SK-N-SH (cell line): Measurements from ENCODE around the gene THEM5.

Experiments
- ELF1 ChIP-seq: IDR thresholded peaks from 2 replicates; pipeline ENCODE4 v1.4.0; 2012
- EZH2phosphoT487 ChIP-seq: fragments of 200-600 bp; sonication (generic); IDR thresholded peaks from 2 replicates; pipeline ENCODE4 v1.6.1; 2017; ENCODE audit warnings: low read depth, mixed run types, mild to moderate bottlenecking, antibody characterized with exemption, moderate library complexity, borderline replicate concordance
- FOXJ3 ChIP-seq: sonication (generic); formaldehyde crosslinking; IDR thresholded peaks from 2 replicates; pipeline ENCODE4 v1.5.1; 2020; ENCODE audit warnings: mild to moderate bottlenecking, missing genetic modification reagents
- MEF2A ChIP-seq: IDR thresholded peaks from 2 replicates; pipeline ENCODE4 v1.4.0; 2012; ENCODE audit warnings: low read depth, borderline replicate concordance
- MXI1 ChIP-seq: IDR thresholded peaks from 2 replicates; pipeline ENCODE4 v1.6.1; 2012; ENCODE audit warnings: mild to moderate bottlenecking, low read depth, low read length, improper control_type of control experiment
- PBX3 ChIP-seq: IDR thresholded peaks from 2 replicates; pipeline ENCODE4; 2012
- POLR2AphosphoS5 ChIP-seq: IDR thresholded peaks from 2 replicates; pipeline ENCODE4 v1.6.1; 2012; ENCODE audit warnings: low read depth, low read length
- RAD21 ChIP-seq: IDR thresholded peaks from 2 replicates; pipeline ENCODE4 v1.6.1; 2012; ENCODE audit warnings: mild to moderate bottlenecking, low read length
- RCOR1 ChIP-seq: fragments of 150-350 bp; IDR thresholded peaks from 2 replicates; pipeline ENCODE4 v1.6.1; 2017; ENCODE audit warnings: antibody characterized with exemption, low read length
- SMC3 ChIP-seq: IDR thresholded peaks from 2 replicates; pipeline ENCODE4 v1.6.1; 2012; ENCODE audit warnings: low read depth, low read length, improper control_type of control experiment
- TAF1 ChIP-seq: IDR thresholded peaks from 2 replicates; pipeline ENCODE4 v1.6.1; 2012; ENCODE audit warnings: low read depth, mild to moderate bottlenecking, low read length, moderate library complexity, borderline replicate concordance
- YY1 ChIP-seq: IDR thresholded peaks from 2 replicates; pipeline ENCODE4 v1.4.0; 2012; ENCODE audit warnings: low read depth, mild to moderate bottlenecking
- TF ChIP-seq, protein P1 (sequence below): fragments of 200-600 bp; sonication (generic); IDR thresholded peaks from 2 replicates; pipeline ENCODE4 v1.6.1; 2017; ENCODE audit warnings: antibody characterized with exemption, mild to moderate bottlenecking, moderate library complexity
- TF ChIP-seq, protein P2 (sequence below): IDR thresholded peaks from 2 replicates; pipeline ENCODE4 v1.4.0; 2012; ENCODE audit warnings: low read depth, borderline replicate concordance

GRCh38 chr1:151803164-151803563 lies 50.3 kb downstream of the THEM5 start:
- TF ChIP-seq EZH2phosphoT487: no peak
- TF ChIP-seq, protein P1, sequence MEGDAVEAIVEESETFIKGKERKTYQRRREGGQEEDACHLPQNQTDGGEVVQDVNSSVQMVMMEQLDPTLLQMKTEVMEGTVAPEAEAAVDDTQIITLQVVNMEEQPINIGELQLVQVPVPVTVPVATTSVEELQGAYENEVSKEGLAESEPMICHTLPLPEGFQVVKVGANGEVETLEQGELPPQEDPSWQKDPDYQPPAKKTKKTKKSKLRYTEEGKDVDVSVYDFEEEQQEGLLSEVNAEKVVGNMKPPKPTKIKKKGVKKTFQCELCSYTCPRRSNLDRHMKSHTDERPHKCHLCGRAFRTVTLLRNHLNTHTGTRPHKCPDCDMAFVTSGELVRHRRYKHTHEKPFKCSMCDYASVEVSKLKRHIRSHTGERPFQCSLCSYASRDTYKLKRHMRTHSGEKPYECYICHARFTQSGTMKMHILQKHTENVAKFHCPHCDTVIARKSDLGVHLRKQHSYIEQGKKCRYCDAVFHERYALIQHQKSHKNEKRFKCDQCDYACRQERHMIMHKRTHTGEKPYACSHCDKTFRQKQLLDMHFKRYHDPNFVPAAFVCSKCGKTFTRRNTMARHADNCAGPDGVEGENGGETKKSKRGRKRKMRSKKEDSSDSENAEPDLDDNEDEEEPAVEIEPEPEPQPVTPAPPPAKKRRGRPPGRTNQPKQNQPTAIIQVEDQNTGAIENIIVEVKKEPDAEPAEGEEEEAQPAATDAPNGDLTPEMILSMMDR: no peak
- no peak for TF ChIP-seq ELF1
- no peak; the same call in 1 of the 2 replicates for TF ChIP-seq MXI1
- TF ChIP-seq SMC3: no peak
- no peak for TF ChIP-seq PBX3
- peak; percentile 64; the same call in 1 of the 2 replicates for TF ChIP-seq RCOR1
- peak; percentile 36; the same call in 1 of the 2 replicates for TF ChIP-seq RAD21
- TF ChIP-seq, protein P2, sequence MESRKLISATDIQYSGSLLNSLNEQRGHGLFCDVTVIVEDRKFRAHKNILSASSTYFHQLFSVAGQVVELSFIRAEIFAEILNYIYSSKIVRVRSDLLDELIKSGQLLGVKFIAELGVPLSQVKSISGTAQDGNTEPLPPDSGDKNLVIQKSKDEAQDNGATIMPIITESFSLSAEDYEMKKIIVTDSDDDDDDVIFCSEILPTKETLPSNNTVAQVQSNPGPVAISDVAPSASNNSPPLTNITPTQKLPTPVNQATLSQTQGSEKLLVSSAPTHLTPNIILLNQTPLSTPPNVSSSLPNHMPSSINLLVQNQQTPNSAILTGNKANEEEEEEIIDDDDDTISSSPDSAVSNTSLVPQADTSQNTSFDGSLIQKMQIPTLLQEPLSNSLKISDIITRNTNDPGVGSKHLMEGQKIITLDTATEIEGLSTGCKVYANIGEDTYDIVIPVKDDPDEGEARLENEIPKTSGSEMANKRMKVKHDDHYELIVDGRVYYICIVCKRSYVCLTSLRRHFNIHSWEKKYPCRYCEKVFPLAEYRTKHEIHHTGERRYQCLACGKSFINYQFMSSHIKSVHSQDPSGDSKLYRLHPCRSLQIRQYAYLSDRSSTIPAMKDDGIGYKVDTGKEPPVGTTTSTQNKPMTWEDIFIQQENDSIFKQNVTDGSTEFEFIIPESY: no peak
- TF ChIP-seq FOXJ3 (CRISPR knock-in tag): peak; percentile 35; the same call in 1 of the 2 replicates
- no peak for TF ChIP-seq YY1
- no peak for TF ChIP-seq POLR2AphosphoS5
- TF ChIP-seq MEF2A: no peak
- TF ChIP-seq TAF1: no peak
